ENCODE measurements around the gene NEUROD6.

- TF ChIP-seq CTCF (IDR thresholded peaks at IDR 0.05): no peak
- no peak for TF ChIP-seq POLR2A (IDR thresholded peaks at IDR 0.05)
These were observed at the start of gene NEUROD6 for GRCh38 chr7:31340603-31341002.

All from testis (tissue), 2 donors.